NCI-H128 (cell line): ENCODE results near the gene C16orf78.

Experiments
- DNase-seq: peaks from one replicate; lab custom pipeline; 2025; ENCODE audit not compliant: unreplicated experiment; lab: John Stamatoyannopoulos, UW

The C16orf78 gene

DNA sequence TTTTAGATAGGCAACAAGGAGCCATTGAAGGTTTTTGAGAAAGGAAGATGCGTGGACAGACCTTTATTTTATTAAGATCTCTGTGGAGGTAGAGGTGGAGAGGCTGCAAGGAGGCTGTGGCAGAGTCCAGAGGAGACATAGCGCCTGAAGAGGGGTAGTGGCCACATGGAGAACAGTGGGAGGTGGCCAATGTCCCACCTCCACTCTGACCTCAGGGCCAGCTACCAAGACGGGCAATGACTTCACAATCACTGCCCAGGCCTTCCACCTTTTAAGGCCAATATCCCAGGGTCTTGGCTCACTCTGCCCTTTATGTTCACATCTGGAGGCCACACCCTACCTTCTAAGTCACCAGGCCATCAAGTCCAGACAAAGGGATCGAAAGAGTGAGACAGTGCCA lies at the start of gene C16orf78:
Gene C16orf78, plus strand, starts transcription at position 301 of the 400 bp plus-strand sequence. CDS start 136 bp downstream, outside the sequence.
- no peak for DNase-seq

DNA sequence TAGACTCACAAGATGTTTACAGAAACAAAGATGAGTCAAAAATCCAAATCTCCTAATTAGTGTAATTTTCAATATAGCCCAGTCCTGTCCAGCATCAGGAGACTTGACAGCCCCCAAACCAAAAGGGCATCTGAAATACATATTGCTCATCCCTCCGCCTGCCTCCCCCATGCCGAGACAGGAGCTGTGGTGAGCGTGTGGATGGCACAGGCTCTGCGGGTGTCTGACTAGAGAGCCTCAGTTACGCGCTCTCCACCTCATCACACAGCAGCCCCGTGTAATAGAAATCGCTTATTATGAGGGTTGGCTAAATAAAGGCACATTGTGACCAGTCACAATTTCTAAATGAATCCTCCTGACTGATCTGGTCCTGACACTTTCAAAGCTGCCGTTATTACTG lies 48.9 kb upstream of the C16orf78 start:
- no peak for DNase-seq

GRCh38 chr16:49327466-49327865 lies 46.1 kb upstream of the C16orf78 start:
- DNase-seq = no peak

DNA sequence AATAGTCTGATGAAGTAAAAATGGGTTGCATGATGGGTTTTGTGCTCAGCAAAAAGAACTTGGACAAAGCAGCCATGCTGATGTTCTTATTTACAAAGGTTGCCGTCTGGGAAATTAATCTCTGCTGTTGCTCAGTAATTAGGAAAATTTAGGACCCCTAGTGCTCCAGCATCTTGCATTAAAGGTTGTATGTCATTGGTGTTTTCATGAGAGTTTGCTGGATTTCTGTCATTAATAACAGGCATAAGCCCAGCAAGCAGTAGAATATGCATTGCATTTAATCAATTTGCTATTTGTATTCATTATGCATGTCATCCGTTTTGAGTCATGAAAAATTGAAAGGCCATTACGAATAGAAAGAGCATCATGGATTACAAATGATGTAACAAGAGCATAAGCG lies 45.3 kb upstream of the C16orf78 start:
- no peak for DNase-seq

GRCh38 chr16:49330562-49331201 lies 42.9 kb upstream of the C16orf78 start:
- DNase-seq = no peak

DNA sequence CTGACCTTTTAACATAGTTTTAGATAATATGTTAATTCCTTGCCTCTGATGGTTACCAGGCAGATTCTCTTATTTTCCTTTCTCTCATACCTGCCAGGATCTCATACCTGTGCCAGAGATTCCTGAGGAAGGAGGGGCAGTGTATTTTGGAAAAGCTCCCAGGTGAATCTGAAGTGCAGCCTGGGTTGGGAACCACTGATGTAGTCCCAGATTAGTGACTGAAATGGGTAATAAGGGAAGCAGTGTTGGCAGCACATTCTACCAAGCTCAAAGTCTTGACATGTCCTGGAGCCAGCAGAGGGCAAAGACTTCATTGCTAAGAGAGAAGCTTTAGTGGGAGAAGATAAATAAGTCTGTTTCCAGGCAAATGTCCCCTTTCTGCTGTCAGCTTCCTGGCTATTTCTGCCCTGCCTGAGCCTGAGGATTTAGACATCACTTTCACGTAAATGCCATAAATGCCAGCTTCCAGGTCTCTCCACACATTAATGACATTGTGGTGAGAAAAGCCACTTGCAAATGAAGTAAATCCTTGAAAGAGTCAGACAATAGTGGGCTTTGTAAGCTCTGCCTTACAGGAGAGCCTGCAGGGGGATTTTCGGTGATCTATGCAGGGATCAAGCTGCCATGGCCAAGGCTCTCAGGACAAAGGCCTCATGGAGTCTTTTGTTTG lies 40.9 kb upstream of the C16orf78 start:
- no peak for DNase-seq

DNA sequence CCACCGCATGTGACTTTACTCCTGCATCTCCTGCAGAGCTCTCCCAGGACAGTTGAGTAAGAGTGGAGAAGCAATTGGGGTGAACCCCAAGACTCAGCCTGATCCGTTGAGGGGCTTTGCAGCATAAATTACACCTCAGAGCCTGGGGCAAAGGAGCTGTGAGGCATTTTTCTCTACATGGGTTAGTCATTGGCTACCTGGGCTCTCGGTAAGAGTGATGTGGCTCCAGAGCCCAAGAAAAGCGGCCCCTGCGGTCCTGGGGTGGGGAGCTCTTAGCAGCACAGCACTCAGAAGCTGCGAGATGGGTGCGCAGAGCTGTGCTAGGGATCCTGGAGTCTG lies 40.4 kb upstream of the C16orf78 start:
- DNase-seq = no peak

DNA sequence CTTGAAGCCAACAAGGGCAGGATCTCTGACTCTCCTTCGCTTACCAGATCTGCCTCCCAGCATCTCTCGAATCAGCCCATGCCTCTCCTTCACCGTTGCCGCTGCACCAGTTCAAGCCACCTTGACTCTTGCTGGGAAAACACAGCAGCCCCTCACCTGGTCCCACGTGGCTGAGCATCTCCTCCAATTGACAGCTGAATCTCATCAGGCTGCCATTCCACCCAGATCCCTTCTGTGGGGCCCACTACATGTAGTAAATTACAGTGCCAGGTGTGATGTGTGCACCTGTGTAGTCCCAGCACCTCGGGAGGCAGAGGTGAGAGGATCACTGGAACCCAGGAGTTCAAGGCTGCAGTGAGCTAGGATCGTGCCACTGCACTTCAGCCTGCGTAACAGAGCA lies 37.8 kb upstream of the C16orf78 start:
- DNase-seq = no peak

- no peak for DNase-seq
Observed at GRCh38 chr16:49336581-49336980, 37.0 kb upstream of the C16orf78 start.

GRCh38 chr16:49337814-49338350 lies 35.7 kb upstream of the C16orf78 start:
- no peak for DNase-seq

DNA sequence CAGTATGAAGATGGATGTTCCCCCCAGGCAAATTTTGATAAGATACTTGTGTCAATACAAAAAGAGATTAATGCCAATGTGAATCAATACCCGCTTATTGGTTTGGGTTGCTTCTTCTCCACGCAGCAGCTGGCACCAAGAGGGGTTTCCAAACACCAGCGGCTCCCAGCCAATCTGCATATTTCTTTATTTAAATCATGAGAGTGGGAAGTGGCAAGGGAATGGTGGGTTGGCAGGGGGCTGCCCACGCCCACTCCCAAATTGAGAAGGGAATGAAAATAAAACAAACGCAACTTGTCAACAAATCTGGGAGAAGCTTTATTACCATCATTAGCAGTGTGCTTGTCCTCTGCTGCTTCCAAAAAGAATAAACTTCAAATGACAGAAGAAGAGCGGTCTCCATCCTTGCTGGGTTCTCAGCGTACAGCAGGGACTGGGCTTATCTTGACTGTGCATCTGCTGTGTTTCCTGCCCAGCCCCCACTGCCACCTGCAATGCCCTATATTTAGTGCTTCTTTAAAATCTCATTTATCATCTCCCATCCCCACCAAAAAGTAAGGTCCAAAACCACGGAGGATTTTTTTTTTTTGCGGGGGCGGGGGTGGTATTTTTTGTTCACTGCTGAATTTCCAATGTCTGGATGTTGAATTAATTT lies 34.9 kb upstream of the C16orf78 start:
- DNase-seq = no peak

- DNase-seq = no peak
Observed at GRCh38 chr16:49340466-49340865, 33.1 kb upstream of the C16orf78 start.

- no peak for DNase-seq
Observed at GRCh38 chr16:49341706-49342105, 31.9 kb upstream of the C16orf78 start.

DNA sequence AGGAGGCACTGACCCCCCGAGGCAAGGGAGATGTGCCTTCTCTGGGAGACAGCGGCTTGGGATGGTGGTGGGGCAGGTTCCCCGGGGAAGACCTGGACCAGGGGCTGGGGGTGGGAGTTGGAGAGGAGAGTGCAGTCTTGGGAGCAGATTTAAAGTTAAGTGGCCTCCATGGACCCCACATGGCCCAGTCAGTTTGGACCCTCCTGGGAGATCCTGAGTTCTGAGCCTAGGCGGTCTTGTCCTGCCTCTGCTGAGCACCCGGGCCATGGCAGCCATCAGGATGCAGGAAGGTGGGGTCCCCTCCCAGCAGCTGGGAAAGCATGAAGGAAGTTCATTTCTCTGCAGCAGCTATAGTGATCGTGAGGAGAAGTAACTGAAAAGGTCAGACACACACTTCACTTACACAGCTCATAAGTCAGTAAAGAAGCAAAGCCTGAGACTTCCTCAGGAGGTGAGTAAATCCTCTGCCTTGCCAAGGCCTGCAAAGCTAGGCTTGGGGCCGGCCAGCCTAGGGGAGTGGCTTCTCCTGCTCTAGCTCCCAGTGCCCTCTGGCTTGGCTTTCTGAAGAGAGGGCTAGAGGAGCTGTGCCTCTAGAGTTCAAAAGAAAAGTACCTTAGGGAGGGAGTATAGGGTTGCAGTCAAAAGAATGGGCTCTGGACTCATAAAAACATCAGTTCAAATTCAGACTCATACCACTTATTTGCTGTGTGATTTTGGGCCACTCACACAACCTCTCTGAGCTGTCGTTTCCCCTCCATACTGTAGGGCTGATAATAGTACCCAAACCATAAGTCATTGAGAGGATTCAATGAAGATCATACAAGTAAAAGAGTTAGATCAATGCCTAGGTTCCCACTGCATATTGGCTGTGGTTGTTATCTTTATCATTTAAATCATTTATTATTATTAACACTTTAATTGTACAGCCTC lies 31.0 kb upstream of the C16orf78 start:
- no peak for DNase-seq

DNA sequence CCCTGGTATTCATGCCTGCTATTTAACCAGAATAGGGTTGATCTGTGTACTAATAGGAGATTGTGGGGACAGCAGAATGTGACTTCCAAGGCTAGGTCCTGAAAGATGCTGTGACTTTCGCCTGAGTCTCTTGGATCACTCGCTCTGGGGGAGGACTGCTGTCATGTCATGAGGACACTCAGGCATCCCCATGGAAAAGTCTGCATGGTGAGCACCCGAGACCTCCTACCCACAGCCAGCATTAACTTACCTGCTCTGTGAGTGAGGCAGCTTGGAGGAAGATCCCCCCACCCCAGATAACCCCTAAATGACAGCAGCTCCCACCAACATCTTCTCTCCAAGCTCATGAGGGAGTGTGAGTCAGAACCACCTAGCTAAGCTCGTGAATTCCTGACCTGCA lies 30.3 kb upstream of the C16orf78 start:
- DNase-seq = no peak

DNA sequence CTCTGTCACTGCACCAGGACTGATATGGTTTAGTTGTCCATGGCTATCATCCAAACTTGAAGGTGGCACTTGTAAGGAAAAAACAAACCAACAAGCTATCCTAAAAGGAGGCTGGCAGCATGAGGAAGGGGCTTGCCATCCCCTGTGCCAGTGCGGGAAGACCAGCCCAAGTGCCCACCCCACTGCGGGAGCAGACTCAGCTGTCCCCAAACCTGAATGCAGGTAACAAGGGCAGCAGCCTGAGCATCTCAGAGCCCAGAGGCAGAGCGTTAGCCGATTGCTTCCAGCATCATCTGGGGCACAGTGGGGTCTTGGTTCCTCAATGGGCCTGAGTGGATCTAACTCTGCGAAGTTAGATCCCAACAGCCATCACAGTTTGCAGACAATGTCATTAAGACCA lies 29.2 kb upstream of the C16orf78 start:
- no peak for DNase-seq

- DNase-seq = no peak
Observed at GRCh38 chr16:49345829-49346228, 27.8 kb upstream of the C16orf78 start.

DNA sequence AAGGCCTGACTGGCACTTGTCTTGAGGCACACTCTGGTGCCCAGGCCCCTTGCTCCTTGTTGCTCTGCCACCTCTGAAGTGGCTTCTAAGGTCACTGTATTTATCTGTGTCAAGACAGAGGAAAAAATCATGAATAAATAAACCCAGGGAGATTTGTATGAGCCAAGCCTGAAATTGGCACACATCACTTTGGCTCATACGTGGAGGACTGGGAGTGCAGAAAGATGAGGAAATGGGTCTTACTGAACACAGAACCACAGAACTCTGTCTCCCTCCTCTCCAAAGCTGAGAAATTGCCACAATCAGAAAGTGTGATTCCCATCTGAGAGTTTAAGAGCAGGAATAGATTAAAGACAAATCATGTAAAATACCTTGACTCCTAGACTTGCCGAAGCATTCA lies 27.1 kb upstream of the C16orf78 start:
- DNase-seq = no peak

- no peak for DNase-seq
Observed at GRCh38 chr16:49347476-49347875, 26.1 kb upstream of the C16orf78 start.

- no peak for DNase-seq
Observed at GRCh38 chr16:49348408-49349176, 25.0 kb upstream of the C16orf78 start.
